ENCODE results near the gene NRL. TPM values are rescaled to one million over a fixed set of nuclear protein-coding genes. Genes with fewer than 3 reads are reported as not detected.

NRL gene
- total RNA-seq, 3 donors from 2014 or later (not counting 1 experiment from before 2014, with no cell fraction given): 0.78 to 3.3 (median 2.8) TPM

DNA sequence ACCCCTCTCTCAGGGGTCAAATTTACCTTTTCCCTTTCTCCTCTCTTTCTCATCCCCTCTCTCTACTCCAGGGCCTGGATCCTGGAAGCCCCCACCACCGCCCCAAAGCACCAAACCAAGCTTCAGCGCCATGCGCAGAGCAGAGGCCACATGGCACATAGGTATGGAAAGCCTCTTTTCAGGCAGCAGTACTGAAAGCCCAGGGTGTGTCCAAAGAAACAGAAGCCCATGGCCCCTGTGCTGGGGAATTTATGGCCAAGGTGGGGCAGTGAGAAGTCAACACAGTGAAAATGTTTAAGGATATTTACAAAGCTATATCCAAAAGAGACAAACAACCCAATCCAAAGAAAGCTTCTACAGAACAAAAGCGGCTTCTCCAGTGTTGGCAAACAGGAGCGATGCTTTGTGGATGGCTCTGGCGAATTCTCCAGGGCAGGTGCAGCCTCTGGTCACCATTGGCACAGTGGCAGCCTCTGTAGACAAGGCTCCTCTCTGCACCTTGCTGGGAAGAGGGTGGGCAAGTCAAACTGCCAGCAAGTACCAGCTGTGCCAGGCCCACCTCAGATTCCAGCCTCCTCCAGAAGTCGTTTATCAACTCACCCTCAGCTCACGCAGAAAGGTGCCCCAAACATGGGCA lies 48.1 kb downstream of the NRL start:
- ATAC-seq (no peak), DNase-seq (no peak)
- no peak overlapping the region for H3K27ac ChIP-seq (ENCODE audit: low read length)
- WGBS (ENCODE audit: insufficient coverage): 89% methylated on average over 8 of the region's 8 CpGs
- TF ChIP-seq, protein P1, sequence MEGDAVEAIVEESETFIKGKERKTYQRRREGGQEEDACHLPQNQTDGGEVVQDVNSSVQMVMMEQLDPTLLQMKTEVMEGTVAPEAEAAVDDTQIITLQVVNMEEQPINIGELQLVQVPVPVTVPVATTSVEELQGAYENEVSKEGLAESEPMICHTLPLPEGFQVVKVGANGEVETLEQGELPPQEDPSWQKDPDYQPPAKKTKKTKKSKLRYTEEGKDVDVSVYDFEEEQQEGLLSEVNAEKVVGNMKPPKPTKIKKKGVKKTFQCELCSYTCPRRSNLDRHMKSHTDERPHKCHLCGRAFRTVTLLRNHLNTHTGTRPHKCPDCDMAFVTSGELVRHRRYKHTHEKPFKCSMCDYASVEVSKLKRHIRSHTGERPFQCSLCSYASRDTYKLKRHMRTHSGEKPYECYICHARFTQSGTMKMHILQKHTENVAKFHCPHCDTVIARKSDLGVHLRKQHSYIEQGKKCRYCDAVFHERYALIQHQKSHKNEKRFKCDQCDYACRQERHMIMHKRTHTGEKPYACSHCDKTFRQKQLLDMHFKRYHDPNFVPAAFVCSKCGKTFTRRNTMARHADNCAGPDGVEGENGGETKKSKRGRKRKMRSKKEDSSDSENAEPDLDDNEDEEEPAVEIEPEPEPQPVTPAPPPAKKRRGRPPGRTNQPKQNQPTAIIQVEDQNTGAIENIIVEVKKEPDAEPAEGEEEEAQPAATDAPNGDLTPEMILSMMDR (IDR thresholded peaks at IDR 0.05): no peak
- intact Hi-C loops (cut with micrococcal nuclease): no loop called here
- no peaks in the 10 kb centered on the region for H3K27me3 ChIP-seq (ENCODE audit: control insufficient read depth, insufficient read depth, low read length)
- no peaks in the 10 kb centered on the region for H3K36me3 Mint-ChIP-seq
- H3K4me1 Mint-ChIP-seq: no peaks in the 10 kb centered on the region
- H3K4me1 ChIP-seq (ENCODE audit: control insufficient read depth, insufficient read depth, low read length): no peaks in the 10 kb centered on the region
- no peak overlapping the region for H3K4me3 ChIP-seq (ENCODE audit: low read length)
- peaks cover 0 to 7% of the 10 kb centered on the region in 2 donors for H3K27me3 Mint-ChIP-seq (ENCODE audit: low read depth in 2 of 2)
- H3K4me3 Mint-ChIP-seq: no peak overlapping the region
- H3K27ac Mint-ChIP-seq: no peak overlapping the region
- no peaks in the 10 kb centered on the region for H3K36me3 ChIP-seq (ENCODE audit: control insufficient read depth, insufficient read depth, low read length)
- no peaks in the 10 kb centered on the region for H3K9me3 ChIP-seq (ENCODE audit: control insufficient read depth, insufficient read depth, low read length)
- no peaks in the 10 kb centered on the region for H3K9me3 Mint-ChIP-seq

DNA sequence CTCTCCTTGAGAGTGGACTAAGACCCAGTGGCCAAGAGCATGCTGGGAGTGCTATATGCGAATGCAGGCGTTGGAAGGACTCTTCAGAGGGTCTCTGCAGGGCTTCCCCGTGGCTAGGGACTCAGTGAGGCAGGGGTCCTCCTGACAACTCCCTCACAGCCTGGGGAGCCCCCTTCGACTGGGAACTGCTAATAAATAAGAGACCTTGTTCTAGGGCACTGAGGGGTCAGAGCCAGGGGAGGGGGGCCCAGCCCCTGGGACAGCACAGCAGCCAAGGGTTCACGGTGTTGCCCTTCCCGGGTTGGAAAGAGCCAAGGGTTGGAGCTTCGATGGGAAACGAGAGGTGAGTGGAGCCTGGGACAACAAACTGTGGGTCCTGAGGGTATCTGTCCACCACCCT lies 49.3 kb downstream of the NRL start:
- DNase-seq (no peak), ATAC-seq (no peak)
- no peaks in the 10 kb centered on the region for H3K27me3 Mint-ChIP-seq (ENCODE audit: low read depth in 2 of 2)
- no peak overlapping the region for H3K4me3 Mint-ChIP-seq
- no peak overlapping the region for H3K27ac Mint-ChIP-seq
- intact Hi-C loops (cut with micrococcal nuclease): no loop called here
- Histone ChIP-seq H3K4me1 (ENCODE audit: control insufficient read depth, insufficient read depth, low read length) (no peaks in the 10 kb centered on the region), H3K27me3 (ENCODE audit: control insufficient read depth, insufficient read depth, low read length) (no peaks in the 10 kb centered on the region), H3K4me3 (ENCODE audit: low read length) (no peak overlapping the region), H3K36me3 (ENCODE audit: control insufficient read depth, insufficient read depth, low read length) (no peaks in the 10 kb centered on the region), H3K27ac (ENCODE audit: low read length) (no peak overlapping the region), H3K9me3 (ENCODE audit: control insufficient read depth, insufficient read depth, low read length) (no peaks in the 10 kb centered on the region)
- 84% methylated on average over 8 of the region's 8 CpGs for WGBS (ENCODE audit: insufficient coverage)
- H3K4me1 Mint-ChIP-seq: no peaks in the 10 kb centered on the region
- no peaks in the 10 kb centered on the region for H3K9me3 Mint-ChIP-seq
- H3K36me3 Mint-ChIP-seq: no peaks in the 10 kb centered on the region
- TF ChIP-seq, protein P1 (IDR thresholded peaks at IDR 0.05): no peak

DNA sequence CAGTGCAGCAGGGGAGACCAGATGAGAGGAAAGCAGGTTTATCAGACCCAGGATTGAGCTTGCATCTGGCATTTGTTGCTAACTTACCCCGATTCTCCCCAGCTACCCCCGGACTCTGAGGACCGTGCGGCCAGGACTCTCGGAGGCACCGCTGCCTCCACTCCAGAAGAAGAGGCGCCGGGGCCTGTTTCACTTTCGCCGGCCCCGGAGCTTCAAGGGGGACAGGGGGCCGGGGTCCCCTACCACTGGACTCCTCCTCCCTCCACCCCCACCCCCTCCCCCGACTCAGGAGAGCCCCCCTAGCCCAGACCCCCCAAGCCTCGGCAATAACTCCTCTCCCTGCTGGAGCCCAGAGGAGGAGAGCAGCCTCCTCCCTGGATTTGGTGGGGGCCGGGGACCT lies 49.9 kb downstream of the NRL start:
- Mint-ChIP-seq H3K9me3 (no peaks in the 10 kb centered on the region), H3K36me3 (no peaks in the 10 kb centered on the region), H3K27ac (no peak overlapping the region), H3K4me1 (no peaks in the 10 kb centered on the region), H3K4me3 (no peak overlapping the region), H3K27me3 (ENCODE audit: low read depth in 2 of 2) (no peaks in the 10 kb centered on the region)
- H3K27ac ChIP-seq (ENCODE audit: low read length): no peak overlapping the region
- no peaks in the 10 kb centered on the region for H3K9me3 ChIP-seq (ENCODE audit: control insufficient read depth, insufficient read depth, low read length)
- no peaks in the 10 kb centered on the region for H3K27me3 ChIP-seq (ENCODE audit: control insufficient read depth, insufficient read depth, low read length)
- no peaks in the 10 kb centered on the region for H3K36me3 ChIP-seq (ENCODE audit: control insufficient read depth, insufficient read depth, low read length)
- no peak for DNase-seq
- 97% methylated on average over 6 of the region's 15 CpGs for WGBS (ENCODE audit: insufficient coverage)
- H3K4me3 ChIP-seq (ENCODE audit: low read length): no peak overlapping the region
- ATAC-seq: no peak
- intact Hi-C loops (cut with micrococcal nuclease): no loop called here
- TF ChIP-seq, protein P1 (IDR thresholded peaks at IDR 0.05): no peak
- no peaks in the 10 kb centered on the region for H3K4me1 ChIP-seq (ENCODE audit: control insufficient read depth, insufficient read depth, low read length)

Measured in natural killer cell (primary cell).